A549 treated with dexamethasone at 1 μM for 4 hours (cell line): Measurements from ENCODE around the gene CYB561D2. TPM values are rescaled to one million over a fixed set of nuclear protein-coding genes. Genes with fewer than 3 reads are reported as not detected.

ENCODE experiments used
- total RNA-seq: library from RNA; stranded (reverse); fragments of 200-300 nt; extraction: Qiagen RNA extraction; gene quantifications from 5 replicates; pipeline ENCODE4 v1.2.3, GENCODE V29; 2022

The CYB561D2 gene
- total RNA-seq, result 13.8 to 17.4 TPM (median 15.7 TPM) in 5 replicates

GRCh38 chr3:50350527-50351322, at the start of gene CYB561D2, which contains the start of gene NPRL2:
CYB561D2 (plus strand) TSS chr3:50350862; CDS start chr3:50351434, 572 bp downstream.
NPRL2 (minus strand) TSS chr3:50350775; CDS start chr3:50350652, 123 bp downstream.

GRCh38 chr3:50303013-50303815, 47.4 kb upstream of the CYB561D2 start, which contains the start of gene HYAL1:
HYAL1 (minus strand) TSS chr3:50303574; CDS start chr3:50302956, 618 bp downstream.

GRCh38 chr3:50322386-50323091, 28.1 kb upstream of the CYB561D2 start, which contains the start of gene HYAL2:
HYAL2 (minus strand) TSS chr3:50322745; CDS start chr3:50320489, 2,256 bp downstream.

GRCh38 chr3:50327943-50328691, 22.5 kb upstream of the CYB561D2 start, which contains the start of gene TUSC2:
TUSC2 (minus strand) TSS chr3:50328223; CDS start chr3:50328099, 124 bp downstream.

GRCh38 chr3:50340448-50341329, 10.0 kb upstream of the CYB561D2 start, which contains the start of gene RASSF1:
RASSF1 (minus strand) TSS chr3:50340836; CDS start chr3:50340805, 31 bp downstream.

GRCh38 chr3:50345586-50346234, 5.0 kb upstream of the CYB561D2 start, which contains the start of gene ZMYND10:
ZMYND10 (minus strand) TSS chr3:50345732; CDS start chr3:50345579, 153 bp downstream.

GRCh38 chr3:50358911-50359759, 8.5 kb downstream of the CYB561D2 start, which contains the start of gene TMEM115:
TMEM115 (minus strand) TSS chr3:50359521; CDS start chr3:50359063, 458 bp downstream.

Other genes with a start within 250 kb of the CYB561D2 start
- gene SEMA3F, start 195.5 kb upstream of the CYB561D2 start, total RNA-seq, result 13.4 to 22.0 TPM (median 19.5 TPM) in 5 replicates
- 0.03 to 0.48 TPM (median 0.21 TPM) in 4 of 5 replicates, not detected in the other for gene GNAT1, start 159.3 kb upstream of the CYB561D2 start, total RNA-seq
- 0.05 to 0.22 TPM (median 0.06 TPM) in 4 of 5 replicates, not detected in the other for gene SLC38A3, start 145.6 kb upstream of the CYB561D2 start, total RNA-seq
- gene GNAI2, start 114.7 kb upstream of the CYB561D2 start, total RNA-seq, result 34.0 to 49.8 TPM (median 46.8 TPM) in 5 replicates
- 5.0 to 7.7 TPM (median 6.3 TPM) in 5 replicates for gene SEMA3B, start 81.7 kb upstream of the CYB561D2 start, total RNA-seq
- not detected in 5 replicates for gene LSMEM2, start 71.8 kb upstream of the CYB561D2 start, total RNA-seq
- 66.6 to 89.9 TPM (median 85.4 TPM) in 5 replicates for gene IFRD2, start 58.4 kb upstream of the CYB561D2 start, total RNA-seq
- 7.0 to 9.9 TPM (median 8.8 TPM) in 5 replicates for gene HYAL3, start 51.5 kb upstream of the CYB561D2 start, total RNA-seq
- 4.3 to 7.9 TPM (median 6.4 TPM) in 5 replicates for gene NAA80, start 51.5 kb upstream of the CYB561D2 start, total RNA-seq
- gene HYAL1, start 47.3 kb upstream of the CYB561D2 start, total RNA-seq, result 0.40 to 0.69 TPM (median 0.57 TPM) in 5 replicates
- gene HYAL2, start 28.1 kb upstream of the CYB561D2 start, total RNA-seq, result 21.2 to 33.5 TPM (median 29.2 TPM) in 5 replicates
- 22.6 to 36.7 TPM (median 34.6 TPM) in 5 replicates for gene TUSC2, start 22.6 kb upstream of the CYB561D2 start, total RNA-seq
- gene RASSF1, start 10.0 kb upstream of the CYB561D2 start, total RNA-seq, result 15.1 to 17.6 TPM (median 17.2 TPM) in 5 replicates
- gene ZMYND10, start 5.1 kb upstream of the CYB561D2 start, total RNA-seq, result 0.71 to 1.3 TPM (median 1.0 TPM) in 5 replicates
- 12.2 to 13.5 TPM (median 12.7 TPM) in 5 replicates for gene NPRL2, start 87 bp upstream of the CYB561D2 start, total RNA-seq
- 37.1 to 50.9 TPM (median 49.1 TPM) in 5 replicates for gene TMEM115, start 8.7 kb downstream of the CYB561D2 start, total RNA-seq
- gene CACNA2D2, start 152.8 kb downstream of the CYB561D2 start, total RNA-seq, result 0.48 to 0.77 TPM (median 0.67 TPM) in 5 replicates
- gene C3orf18, start 216.9 kb downstream of the CYB561D2 start, total RNA-seq, result 1.9 to 2.9 TPM (median 2.7 TPM) in 5 replicates
- gene HEMK1, start 218.7 kb downstream of the CYB561D2 start, total RNA-seq, result 4.7 to 6.9 TPM (median 6.5 TPM) in 5 replicates